Measurements from ENCODE around the gene RPL13. TPM values are rescaled to one million over a fixed set of nuclear protein-coding genes. Genes with fewer than 3 reads are reported as not detected.

RPL13 gene
- total and polyA plus RNA-seq, 9 of the 15 experiments (the other 6 are each of a cell fraction or from before 2014, with no cell fraction given), result 227 to 6,042 (median 1,633) TPM

GRCh38 chr16:89560378-89561141 lies at the start of gene RPL13 (continued):
- TF ChIP-seq, protein P1, sequence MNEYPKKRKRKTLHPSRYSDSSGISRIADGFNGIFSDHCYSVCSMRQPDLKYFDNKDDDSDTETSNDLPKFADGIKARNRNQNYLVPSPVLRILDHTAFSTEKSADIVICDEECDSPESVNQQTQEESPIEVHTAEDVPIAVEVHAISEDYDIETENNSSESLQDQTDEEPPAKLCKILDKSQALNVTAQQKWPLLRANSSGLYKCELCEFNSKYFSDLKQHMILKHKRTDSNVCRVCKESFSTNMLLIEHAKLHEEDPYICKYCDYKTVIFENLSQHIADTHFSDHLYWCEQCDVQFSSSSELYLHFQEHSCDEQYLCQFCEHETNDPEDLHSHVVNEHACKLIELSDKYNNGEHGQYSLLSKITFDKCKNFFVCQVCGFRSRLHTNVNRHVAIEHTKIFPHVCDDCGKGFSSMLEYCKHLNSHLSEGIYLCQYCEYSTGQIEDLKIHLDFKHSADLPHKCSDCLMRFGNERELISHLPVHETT (CRISPR knock-in tag; conservative IDR thresholded peaks at IDR 0.05 in 1 of 2, IDR thresholded peaks at IDR 0.05 in 1 of 2), result peak in 1 of 2 experiments; percentile 92; a peak in 2 of 4 replicates
- TF ChIP-seq BACH1 (tag; IDR thresholded peaks at IDR 0.05) (peak; percentile 20; the same call in 1 of the 2 replicates), MIER1 (IDR thresholded peaks at IDR 0.05; ENCODE audit: low read depth) (no peak), ILF3 (IDR thresholded peaks at IDR 0.05; ENCODE audit: borderline replicate concordance) (peak; percentile 15; the same call in 1 of the 2 replicates), KLF10 (CRISPR knock-in tag; IDR thresholded peaks at IDR 0.05) (no peak), ZNF592 (IDR thresholded peaks at IDR 0.05) (peak; percentile 69; the same call in 1 of the 2 replicates), PTBP1 (IDR thresholded peaks at IDR 0.05; ENCODE audit: low read depth, low read length) (0 out of 2 replicates have a peak, but pooled peaks have one; percentile 30), ZNF668 (CRISPR knock-in tag; IDR thresholded peaks at IDR 0.05) (no peak), GTF2E2 (tag; IDR thresholded peaks at IDR 0.05) (peak; percentile 99), SMAD1 (IDR thresholded peaks at IDR 0.05; ENCODE audit: low read depth, low read length, partially characterized antibody) (peak; percentile 81), NFIC (IDR thresholded peaks at IDR 0.05) (peak; percentile 72), JUND (IDR thresholded peaks at IDR 0.05; ENCODE audit: borderline replicate concordance, low read depth, low read length) (peak; percentile 55), JUND (tag; IDR thresholded peaks at IDR 0.05; ENCODE audit: borderline replicate concordance, low read depth, low read length) (no peak), TEAD1 (CRISPR knock-in tag; IDR thresholded peaks at IDR 0.05) (peak in 1 of 2 experiments; percentile 92; a peak in 2 of 4 replicates), PTTG1 (tag; IDR thresholded peaks at IDR 0.05; ENCODE audit: low read depth) (no peak), ZKSCAN1 (IDR thresholded peaks at IDR 0.05; ENCODE audit: low read depth, low read length) (peak; percentile 32; the same call in 1 of the 2 replicates), PRPF4 (IDR thresholded peaks at IDR 0.05; ENCODE audit: insufficient read depth, low read depth, low read length, poor library complexity, severe bottlenecking) (peak; percentile 84), NONO (IDR thresholded peaks at IDR 0.05; ENCODE audit: low read depth in 2 of 2, low read length in 1 of 2) (peak; percentile 13 to 93; a peak in 3 of 4 replicates)
- TF ChIP-seq, protein P2, sequence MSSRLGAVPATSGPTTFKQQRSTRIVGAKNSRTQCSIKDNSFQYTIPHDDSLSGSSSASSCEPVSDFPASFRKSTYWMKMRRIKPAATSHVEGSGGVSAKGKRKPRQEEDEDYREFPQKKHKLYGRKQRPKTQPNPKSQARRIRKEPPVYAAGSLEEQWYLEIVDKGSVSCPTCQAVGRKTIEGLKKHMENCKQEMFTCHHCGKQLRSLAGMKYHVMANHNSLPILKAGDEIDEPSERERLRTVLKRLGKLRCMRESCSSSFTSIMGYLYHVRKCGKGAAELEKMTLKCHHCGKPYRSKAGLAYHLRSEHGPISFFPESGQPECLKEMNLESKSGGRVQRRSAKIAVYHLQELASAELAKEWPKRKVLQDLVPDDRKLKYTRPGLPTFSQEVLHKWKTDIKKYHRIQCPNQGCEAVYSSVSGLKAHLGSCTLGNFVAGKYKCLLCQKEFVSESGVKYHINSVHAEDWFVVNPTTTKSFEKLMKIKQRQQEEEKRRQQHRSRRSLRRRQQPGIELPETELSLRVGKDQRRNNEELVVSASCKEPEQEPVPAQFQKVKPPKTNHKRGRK (tag; IDR thresholded peaks at IDR 0.05), result no peak
